UCSD-AML1 (cell line): ENCODE measurements around the gene ABCG4.

ENCODE experiments used
- DNase-seq: peaks from one replicate; lab custom pipeline; 2025; ENCODE audit not compliant: unreplicated experiment; lab: John Stamatoyannopoulos, UW

The ABCG4 gene

GRCh38 chr11:119205080-119205479 is 56.2 kb downstream of the ABCG4 start:
- peak; percentile 29 for DNase-seq

GRCh38 chr11:119205574-119206510 is 57.0 kb downstream of the ABCG4 start, which contains the start of gene CBL:
CBL (plus strand) TSS chr11:119206339; CDS start chr11:119206418, 79 bp downstream.
- peak; percentile 93 for DNase-seq

- DNase-seq, result peak; percentile 68
Observed at GRCh38 chr11:119206511-119207414, 57.9 kb downstream of the ABCG4 start.

- no peak for DNase-seq
Observed at GRCh38 chr11:119207415-119207960, 58.6 kb downstream of the ABCG4 start.

GRCh38 chr11:119209186-119209585 is 60.3 kb downstream of the ABCG4 start:
- no peak for DNase-seq

- DNase-seq, result no peak
Observed at GRCh38 chr11:119210050-119210449, 61.2 kb downstream of the ABCG4 start.
